Pancreas (tissue), 10 donors: ENCODE measurements around the gene AGBL4. TPM values are rescaled to one million over a fixed set of nuclear protein-coding genes. Genes with fewer than 3 reads are reported as not detected.

ENCODE experiments used
- ATAC-seq, 4 donors: fragments of 200-7000 bp; cut with Tn5 transposase; one replicate each; pipeline versions ENCODE4 v1.8.0 to v1.9.1; 2020; ENCODE audit warnings: mild to moderate bottlenecking in 4 of 4, moderate library complexity in 4 of 4
- DNase-seq, 6 donors: peaks; one replicate each; pipeline ENCODE4 v3.0.0-alpha.2; 2020
- FAIRE-seq: peaks from 2 replicates; lab custom pipeline; 2012; peaks lifted over from hg19 to GRCh38; lab: Jason Lieb, UNC
- H3K27ac ChIP-seq, 4 donors: fragments of 200-600 bp; sonication (generic); 1 replicate in 3 of 4; 2 replicates in 1 of 4; pipeline versions ENCODE4 v1.5.0 to v1.8.0; 2020
- H3K27me3 ChIP-seq, 4 donors: fragments of 200-600 bp; one replicate each; pipeline ENCODE4 v1.8.0; 2021
- H3K36me3 ChIP-seq, 3 donors: fragments of 200-600 bp; sonication (generic) in 1 of 3; one replicate each; pipeline versions ENCODE4 v1.5.0 to v1.8.0; 2020 to 2021
- H3K4me1 ChIP-seq, 3 donors: fragments of 200-600 bp; one replicate each; pipeline ENCODE4 v1.8.0; 2021
- H3K4me3 ChIP-seq, 4 donors: fragments of 200-600 bp; sonication (generic) in 2 of 4; one replicate each; pipeline versions ENCODE4 v1.5.0 to v1.8.0; 2020 to 2021
- H3K9me3 ChIP-seq, 4 donors: fragments of 200-600 bp; one replicate each; pipeline ENCODE4 v1.8.0; 2021
- CTCF ChIP-seq, 4 donors: fragments of 200-600 bp; sonication (generic) in 3 of 4; IDR thresholded peaks; one replicate each; pipeline versions ENCODE4 v1.5.0 to v1.8.0; 2021; ENCODE audit warnings: antibody characterized with exemption in 4 of 4
- WGBS, 2 donors: extraction: QIAGEN DNeasy Blood & Tissue Kit; methylation state at CpG; one replicate each; pipeline ENCODE4 v1.1.7; 2013; 5-methylcytosine and 5-hydroxymethylcytosine counted together
- intact Hi-C, 3 donors: fragments of 100-400 bp; cut with DNase I; formaldehyde crosslinking; loops; one replicate each; pipeline versions ENCODE4 v1.11.1 to v1.14.2; 2022
- polyA plus RNA-seq, 2 donors: library from polyadenylated mRNA; stranded (reverse); fragments of 200-250 nt; gene quantifications; one replicate each; pipeline ENCODE4 v1.2.3, GENCODE V29; 2013
- total RNA-seq, 6 donors: library from RNA; stranded (reverse); fragmentation: NEBNext Ultra II Directional in 4 of 6; extraction: Animal tissue kit (Norgen Biotek cat#: 25700) in 4 of 6; gene quantifications; one replicate each; pipeline versions ENCODE4 v1.2.1 to v1.2.4, GENCODE V29; 2021 to 2023
- donor health status: healthy with polysubstance abuse.
- donor health status: DM: no; HTN: no; CAD: no; lungs with moderate emphysema.
- donor health status: DM: no; HTN: no; CAD: no.
- donor health status: control.
- donor health status: control.
- donor health status: Bipolar disorder and iron deficiency.
- donor health status: DM: yes; HTN: yes; CAD: no.
- donor health status: DM: no; HTN: no; CAD: no.
- donor health status: DM: no; HTN: no; CAD: no.
- donor health status: DM: yes; HTN: yes; CAD: no.

Gene AGBL4
- total and polyA plus RNA-seq, 8 donors: 0.15 to 1.2 (median 0.59) TPM

GRCh38 chr1:48931506-48932192 lies 1092.1 kb downstream of the AGBL4 start:
- no peak for FAIRE-seq
- Histone ChIP-seq H3K27ac (no peak overlapping the region), H3K27me3 (no peaks in the 10 kb centered on the region), H3K9me3 (no peaks in the 10 kb centered on the region), H3K4me3 (no peak overlapping the region), H3K4me1 (no peaks in the 10 kb centered on the region), H3K36me3 (no peaks in the 10 kb centered on the region)
- TF ChIP-seq CTCF (IDR thresholded peaks at IDR 0.05): no peak
- WGBS, 2 donors: 64 to 67% methylated on average over 7 of the region's 7 CpGs
- DNase-seq: no peak
- peak in 3 of 4 donors; percentile 21 to 44 (median 35) for ATAC-seq
- intact Hi-C loops: no loop called here

DNA sequence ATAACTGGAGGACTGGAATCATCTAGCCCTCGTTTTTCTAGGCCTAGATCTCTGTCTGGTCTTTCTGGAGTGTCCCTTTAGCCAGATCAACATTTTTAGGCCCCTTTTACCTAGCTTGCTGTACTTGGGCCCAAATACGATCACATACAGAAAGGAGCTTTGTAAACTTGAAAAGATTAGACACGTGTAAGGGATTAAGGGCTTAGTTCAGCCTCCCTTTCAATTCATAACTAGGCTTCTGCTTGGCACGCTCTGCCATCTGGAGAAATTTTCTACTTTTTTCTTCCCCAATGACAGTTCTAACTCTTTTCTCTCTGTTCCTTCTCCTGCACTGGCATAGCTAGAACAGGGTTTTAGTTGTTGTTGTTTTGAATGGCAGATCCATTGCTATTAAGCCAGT lies 1093.7 kb downstream of the AGBL4 start:
- DNase-seq (no peak), FAIRE-seq (no peak), ATAC-seq (no peak)
- no peak overlapping the region for H3K27ac ChIP-seq
- TF ChIP-seq CTCF (IDR thresholded peaks at IDR 0.05): no peak
- 73 to 79% methylated on average over 4 of the region's 4 CpGs for WGBS, 2 donors
- no peak overlapping the region for H3K4me3 ChIP-seq
- H3K4me1 ChIP-seq: no peaks in the 10 kb centered on the region
- no peaks in the 10 kb centered on the region for H3K27me3 ChIP-seq
- H3K36me3 ChIP-seq: no peaks in the 10 kb centered on the region
- intact Hi-C loops: no loop called here
- no peaks in the 10 kb centered on the region for H3K9me3 ChIP-seq

- no peak for FAIRE-seq
- H3K4me3 ChIP-seq: no peak overlapping the region
- H3K27ac ChIP-seq: no peak overlapping the region
- H3K36me3 ChIP-seq: no peaks in the 10 kb centered on the region
- no peaks in the 10 kb centered on the region for H3K27me3 ChIP-seq
- intact Hi-C loops: no loop called here
- no peaks in the 10 kb centered on the region for H3K4me1 ChIP-seq
- no peaks in the 10 kb centered on the region for H3K9me3 ChIP-seq
- ATAC-seq: no peak
- no peak for DNase-seq
- TF ChIP-seq CTCF (IDR thresholded peaks at IDR 0.05): no peak
These were observed 1099.7 kb downstream of the AGBL4 start for GRCh38 chr1:48924099-48924498.

DNA sequence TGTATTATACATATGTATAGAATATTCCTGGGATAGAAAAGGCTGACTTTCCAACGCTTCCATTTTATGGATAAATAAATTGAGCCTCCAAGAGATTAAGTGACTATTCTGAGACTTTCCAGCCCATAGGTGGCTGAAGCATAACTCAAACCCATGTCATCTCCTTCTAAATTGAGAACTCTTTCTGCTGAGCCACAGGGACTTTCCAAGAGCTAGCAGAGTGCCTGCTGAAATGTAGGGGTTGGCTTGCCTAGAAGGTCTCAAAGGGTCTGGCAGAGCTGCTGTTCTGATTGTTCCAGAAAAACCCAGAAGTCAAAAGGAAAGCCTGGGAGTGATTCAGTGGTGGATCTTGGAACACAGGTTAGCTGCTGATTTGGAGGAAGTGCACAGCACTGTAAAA lies 1100.6 kb downstream of the AGBL4 start:
- ATAC-seq: no peak
- Histone ChIP-seq H3K27me3 (no peaks in the 10 kb centered on the region), H3K9me3 (no peaks in the 10 kb centered on the region), H3K4me1 (no peaks in the 10 kb centered on the region), H3K27ac (no peak overlapping the region), H3K4me3 (no peak overlapping the region), H3K36me3 (no peaks in the 10 kb centered on the region)
- intact Hi-C loops: no loop called here
- 83 to 97% methylated on average over 1 of the region's 1 CpG for WGBS, 2 donors
- DNase-seq: no peak
- no peak for FAIRE-seq
- no peak for TF ChIP-seq CTCF (IDR thresholded peaks at IDR 0.05)

GRCh38 chr1:48920851-48921250 lies 1102.9 kb downstream of the AGBL4 start:
- ATAC-seq (peak in 1 of 4 donors; percentile 48), DNase-seq (no peak), FAIRE-seq (no peak)
- TF ChIP-seq CTCF (IDR thresholded peaks at IDR 0.05): no peak
- H3K36me3 ChIP-seq: no peaks in the 10 kb centered on the region
- H3K4me3 ChIP-seq: no peak overlapping the region
- no peaks in the 10 kb centered on the region for H3K27me3 ChIP-seq
- no peak overlapping the region for H3K27ac ChIP-seq
- H3K4me1 ChIP-seq: no peaks in the 10 kb centered on the region
- intact Hi-C loops: no loop called here
- WGBS, 2 donors: 79 to 82% methylated on average over 3 of the region's 3 CpGs
- no peaks in the 10 kb centered on the region for H3K9me3 ChIP-seq
